ENCODE data around the gene SRCIN1. TPM values are rescaled to one million over a fixed set of nuclear protein-coding genes. Genes with fewer than 3 reads are reported as not detected.

The SRCIN1 gene
- total RNA-seq, 1 donor from 2014 or later, result 0.05 TPM

GRCh38 chr17:38598536-38598935, 7.2 kb downstream of the SRCIN1 start:
- H3K27me3 Mint-ChIP-seq (ENCODE audit: unreplicated experiment), result peaks cover 74% of the 10 kb centered on the region
- peaks cover 6% of the 10 kb centered on the region for H3K4me1 Mint-ChIP-seq (ENCODE audit: unreplicated experiment)
- H3K27ac Mint-ChIP-seq (ENCODE audit: unreplicated experiment), result no peak overlapping the region
- TF ChIP-seq CTCF (IDR thresholded peaks at IDR 0.05), result no peak
- no peak for DNase-seq (ENCODE audit: extremely low spot score, unreplicated experiment)
- H3K36me3 Mint-ChIP-seq (ENCODE audit: unreplicated experiment), result no peaks in the 10 kb centered on the region
- no peaks in the 10 kb centered on the region for H3K9me3 Mint-ChIP-seq (ENCODE audit: unreplicated experiment)
- no peak overlapping the region for H3K4me3 Mint-ChIP-seq (ENCODE audit: unreplicated experiment)

GRCh38 chr17:38597375-38597774, 8.4 kb downstream of the SRCIN1 start:
- Mint-ChIP-seq H3K9me3 (ENCODE audit: unreplicated experiment) (no peaks in the 10 kb centered on the region), H3K27me3 (ENCODE audit: unreplicated experiment) (peaks cover 73% of the 10 kb centered on the region), H3K36me3 (ENCODE audit: unreplicated experiment) (no peaks in the 10 kb centered on the region), H3K4me3 (ENCODE audit: unreplicated experiment) (no peak overlapping the region), H3K4me1 (ENCODE audit: unreplicated experiment) (peaks cover 6% of the 10 kb centered on the region), H3K27ac (ENCODE audit: unreplicated experiment) (no peak overlapping the region)
- no peak for TF ChIP-seq CTCF (IDR thresholded peaks at IDR 0.05)
- no peak for DNase-seq (ENCODE audit: extremely low spot score, unreplicated experiment)

GRCh38 chr17:38596651-38597050, 9.1 kb downstream of the SRCIN1 start:
- no peak overlapping the region for H3K4me3 Mint-ChIP-seq (ENCODE audit: unreplicated experiment)
- no peak for TF ChIP-seq CTCF (IDR thresholded peaks at IDR 0.05)
- no peaks in the 10 kb centered on the region for H3K36me3 Mint-ChIP-seq (ENCODE audit: unreplicated experiment)
- DNase-seq (ENCODE audit: extremely low spot score, unreplicated experiment), result no peak
- H3K27me3 Mint-ChIP-seq (ENCODE audit: unreplicated experiment), result peaks cover 65% of the 10 kb centered on the region
- peaks cover 4% of the 10 kb centered on the region for H3K4me1 Mint-ChIP-seq (ENCODE audit: unreplicated experiment)
- no peaks in the 10 kb centered on the region for H3K9me3 Mint-ChIP-seq (ENCODE audit: unreplicated experiment)
- no peak overlapping the region for H3K27ac Mint-ChIP-seq (ENCODE audit: unreplicated experiment)

GRCh38 chr17:38595892-38596291, 9.9 kb downstream of the SRCIN1 start:
- no peak for TF ChIP-seq CTCF (IDR thresholded peaks at IDR 0.05)
- Mint-ChIP-seq H3K36me3 (ENCODE audit: unreplicated experiment) (no peaks in the 10 kb centered on the region), H3K4me3 (ENCODE audit: unreplicated experiment) (no peak overlapping the region), H3K4me1 (ENCODE audit: unreplicated experiment) (peaks cover 8% of the 10 kb centered on the region), H3K9me3 (ENCODE audit: unreplicated experiment) (no peaks in the 10 kb centered on the region), H3K27ac (ENCODE audit: unreplicated experiment) (no peak overlapping the region), H3K27me3 (ENCODE audit: unreplicated experiment) (peaks cover 67% of the 10 kb centered on the region)
- DNase-seq (ENCODE audit: extremely low spot score, unreplicated experiment), result no peak

GRCh38 chr17:38594152-38594551, 11.6 kb downstream of the SRCIN1 start:
- no peak for DNase-seq (ENCODE audit: extremely low spot score, unreplicated experiment)
- no peak for TF ChIP-seq CTCF (IDR thresholded peaks at IDR 0.05)
- Mint-ChIP-seq H3K36me3 (ENCODE audit: unreplicated experiment) (no peaks in the 10 kb centered on the region), H3K27me3 (ENCODE audit: unreplicated experiment) (peaks cover 58% of the 10 kb centered on the region), H3K9me3 (ENCODE audit: unreplicated experiment) (no peaks in the 10 kb centered on the region), H3K4me1 (ENCODE audit: unreplicated experiment) (peaks cover 8% of the 10 kb centered on the region), H3K4me3 (ENCODE audit: unreplicated experiment) (no peak overlapping the region), H3K27ac (ENCODE audit: unreplicated experiment) (no peak overlapping the region)

All from osteocyte (in vitro differentiated cells).